HepG2 (cell line): ENCODE results near the gene FDXACB1. TPM values are rescaled to one million over a fixed set of nuclear protein-coding genes. Genes with fewer than 3 reads are reported as not detected.

Experiments used
- ATAC-seq: fragments of 200-7000 bp; cut with Tn5 transposase; 3 replicates; pipeline ENCODE4 v1.9.1; 2020; ENCODE audit warnings: mild to moderate bottlenecking, moderate library complexity
- BruUV-seq: library from RNA; stranded (reverse); fragments of 400-500 nt; replicated peaks from 2 replicates; lab custom pipeline; 2021; lab: Mats Ljungman, UMichigan
- CTCF ChIA-PET: fragments of 300-600 bp; formaldehyde crosslinking; extraction: SDS; loops from one replicate; lab custom pipeline; 2021; ENCODE audit warnings: low total read pairs, inconsistent platforms, low intra/inter-chr PET ratio; lab: Yijun Ruan, JAX
- POLR2A ChIA-PET: fragments of 350-600 bp; sonication (Branson Sonifier 250); formaldehyde crosslinking; loops from one replicate; lab custom pipeline; 2020; ENCODE audit warnings: antibody characterized with exemption, inconsistent platforms; lab: Yijun Ruan, JAX
- DNase-seq: peaks from one replicate; pipeline ENCODE4 v3.0.0-alpha.2; 2015; ENCODE audit warnings: low spot score
- FAIRE-seq: peaks from 3 replicates; lab custom pipeline; 2011; peaks lifted over from hg19 to GRCh38; lab: Jason Lieb, UNC
- H2AFZ ChIP-seq: one replicate; pipeline ENCODE4 v1.6.1; 2011; ENCODE audit warnings: low read length, inconsistent platforms
- H3K27ac ChIP-seq: fragments of 300-600 bp; 3 replicates; pipeline ENCODE4 v1.8.0; 2011; ENCODE audit warnings: mixed run types, mild to moderate bottlenecking, mixed read lengths, low read length, inconsistent platforms; ENCODE audit not compliant: insufficient read depth; ENCODE audit errors: extremely low read length
- H3K27me3 ChIP-seq, 2 experiments: fragments of 200-600 bp in 1 of 2; 2 replicates in 1 of 2; 3 replicates in 1 of 2; pipeline versions ENCODE4 v1.6.0 to v1.8.0; 2011; ENCODE audit warnings: low read length in 2 of 2, mild to moderate bottlenecking in 2 of 2, moderate library complexity in 2 of 2, inconsistent platforms in 1 of 2; ENCODE audit not compliant: insufficient read depth in 2 of 2, control insufficient read depth in 1 of 2
- H3K36me3 ChIP-seq, 2 experiments: fragments of 200-600 bp in 1 of 2; replicated peaks in 1 of 2; 2 replicates in 1 of 2; 3 replicates in 1 of 2; pipeline versions ENCODE4 v1.5.1 to v1.8.0; 2011; ENCODE audit warnings: low read length in 2 of 2, inconsistent platforms in 1 of 2; ENCODE audit not compliant: insufficient read depth in 2 of 2, control insufficient read depth in 1 of 2
- H3K4me1 ChIP-seq: 2 replicates; pipeline ENCODE4 v1.5.1; 2012; ENCODE audit warnings: low read length, inconsistent platforms; ENCODE audit not compliant: insufficient read depth
- H3K4me2 ChIP-seq: 2 replicates; pipeline ENCODE4 v1.6.0; 2011; ENCODE audit warnings: low read depth, low read length, inconsistent platforms
- H3K4me3 ChIP-seq, 3 experiments: fragments of 200-600 bp in 1 of 3; sonication (generic), shearing (Covaris generic) in 1 of 3; replicated peaks in 1 of 3; 2 replicates each; pipeline ENCODE4 v1.5.1; 2011 to 2016; ENCODE audit warnings: low read length in 3 of 3, inconsistent platforms in 2 of 3, low read depth in 2 of 3, mild to moderate bottlenecking in 2 of 3, control low read depth in 1 of 3, mixed read lengths in 1 of 3; ENCODE audit not compliant: insufficient read depth in 1 of 3
- H3K79me2 ChIP-seq: one replicate; pipeline ENCODE4 v1.6.1; 2011; ENCODE audit warnings: low read length, inconsistent platforms; ENCODE audit not compliant: insufficient read depth
- H3K9ac ChIP-seq: 2 replicates; pipeline ENCODE4 v1.6.0; 2011; ENCODE audit warnings: mild to moderate bottlenecking, low read depth, low read length, inconsistent platforms; ENCODE audit not compliant: insufficient read depth
- H3K9me3 ChIP-seq: 2 replicates; pipeline ENCODE4 v1.5.1; 2012; ENCODE audit warnings: mild to moderate bottlenecking, low read length
- H4K20me1 ChIP-seq: 2 replicates; pipeline ENCODE4 v1.6.0; 2011; ENCODE audit warnings: inconsistent platforms, mild to moderate bottlenecking, low read length, moderate library complexity; ENCODE audit not compliant: insufficient read depth
- ATF1 ChIP-seq: IDR thresholded peaks from 2 replicates; pipeline ENCODE4 v1.6.1; 2016; ENCODE audit warnings: mild to moderate bottlenecking, control low read depth
- CBFB ChIP-seq: sonication (generic); formaldehyde crosslinking; IDR thresholded peaks from 2 replicates; pipeline ENCODE4 v1.4.0; 2020; ENCODE audit warnings: missing genetic modification reagents
- CREM ChIP-seq, 2 experiments: sonication (generic) in 1 of 2; formaldehyde crosslinking in 1 of 2; IDR thresholded peaks; 2 replicates each; pipeline versions ENCODE4 v1.4.0 to v1.6.1; 2016 to 2020; ENCODE audit warnings: antibody characterized with exemption in 1 of 2, mild to moderate bottlenecking in 1 of 2, missing genetic modification reagents in 1 of 2
- EP300 ChIP-seq, 3 experiments: sonication (generic) in 1 of 3; formaldehyde crosslinking in 1 of 3; IDR thresholded peaks; 2 replicates each; pipeline versions ENCODE4 v1.5.1 to v1.6.1; 2011 to 2020; ENCODE audit warnings: low read depth in 2 of 3, low read length in 2 of 3, borderline replicate concordance in 1 of 3, improper control_type of control experiment in 1 of 3, mild to moderate bottlenecking in 1 of 3, missing genetic modification reagents in 1 of 3, moderate library complexity in 1 of 3
- FOSL2 ChIP-seq: sonication (generic); formaldehyde crosslinking; IDR thresholded peaks from 2 replicates; pipeline ENCODE4 v1.4.0; 2020; ENCODE audit warnings: missing genetic modification reagents
- IKZF4 ChIP-seq: sonication (generic); formaldehyde crosslinking; IDR thresholded peaks from 2 replicates; pipeline ENCODE4 v1.5.1; 2020; ENCODE audit warnings: borderline replicate concordance, mild to moderate bottlenecking, low read depth, missing genetic modification reagents; ENCODE audit errors: not compliant biosample characterization
- KDM5A ChIP-seq: fragments of 200-600 bp; sonication (generic); IDR thresholded peaks from 2 replicates; pipeline ENCODE4 v1.7.0; 2018; ENCODE audit warnings: antibody characterized with exemption, mild to moderate bottlenecking, low read length, borderline replicate concordance
- NFKB2 ChIP-seq: sonication (generic); formaldehyde crosslinking; IDR thresholded peaks from 2 replicates; pipeline ENCODE4 v1.4.0; 2020; ENCODE audit warnings: missing genetic modification reagents, borderline replicate concordance
- NR2F6 ChIP-seq, 2 experiments: IDR thresholded peaks; 2 replicates each; pipeline ENCODE4 v1.6.1; 2016; ENCODE audit warnings: antibody characterized with exemption in 1 of 2, mild to moderate bottlenecking in 1 of 2
- PHF21A ChIP-seq: sonication (generic); formaldehyde crosslinking; IDR thresholded peaks from 2 replicates; pipeline ENCODE4 v1.5.0; 2020; ENCODE audit warnings: mild to moderate bottlenecking, missing genetic modification reagents
- PPARG ChIP-seq: conservative IDR thresholded peaks from 2 replicates; pipeline ENCODE4 v1.6.1; 2016; ENCODE audit warnings: missing biosample characterization, missing genetic modification reagents
- SAP130 ChIP-seq: IDR thresholded peaks from 2 replicates; pipeline ENCODE4 v1.6.1; 2016; ENCODE audit warnings: low read depth
- SIN3B ChIP-seq: fragments of 150-350 bp; IDR thresholded peaks from 2 replicates; pipeline ENCODE4 v1.6.1; 2014; ENCODE audit warnings: low read length
- SIX1 ChIP-seq: sonication (generic); formaldehyde crosslinking; IDR thresholded peaks from 2 replicates; pipeline ENCODE4 v1.4.0; 2020; ENCODE audit warnings: missing genetic modification reagents, borderline replicate concordance
- SRSF1 ChIP-seq: fragments of 200-400 bp; formaldehyde crosslinking; optimal IDR thresholded peaks from 2 replicates; pipeline ENCODE3; 2017; ENCODE audit warnings: mild to moderate bottlenecking, low read depth, low read length, moderate library complexity
- TEAD3 ChIP-seq: optimal IDR thresholded peaks from 2 replicates; pipeline ENCODE3; 2016; ENCODE audit warnings: borderline replicate concordance
- YEATS2 ChIP-seq: sonication (generic); formaldehyde crosslinking; IDR thresholded peaks from 2 replicates; pipeline ENCODE4 v1.4.0; 2020; ENCODE audit warnings: missing genetic modification reagents, borderline replicate concordance
- ZBTB7B ChIP-seq: sonication (generic); formaldehyde crosslinking; IDR thresholded peaks from 2 replicates; pipeline ENCODE4 v1.4.0; 2020; ENCODE audit warnings: missing genetic modification reagents
- ZNF788 ChIP-seq: sonication (generic); formaldehyde crosslinking; IDR thresholded peaks from 2 replicates; pipeline ENCODE4 v1.5.0; 2020; ENCODE audit warnings: mild to moderate bottlenecking, missing genetic modification reagents, borderline replicate concordance
- ZSCAN20 ChIP-seq: sonication (generic); formaldehyde crosslinking; IDR thresholded peaks from 2 replicates; pipeline ENCODE4 v1.4.0; 2020; ENCODE audit warnings: missing genetic modification reagents, mild to moderate bottlenecking, borderline replicate concordance
- WGBS: methylation state at CpG from one replicate; pipeline ENCODE4 v1.1.6; 2017; ENCODE audit warnings: low lambda C conversion rate; 5-methylcytosine and 5-hydroxymethylcytosine counted together
- in situ Hi-C: cut with HindIII; loops from 2 replicates; pipeline ENCODE4 v1.10.0; 2017; ENCODE audit warnings: low pct_unique_long_range_greater_than_20kb; ENCODE audit not compliant: extremely low pct_ligation_motif_present
- intact Hi-C: fragments of 100-400 bp; cut with micrococcal nuclease; formaldehyde crosslinking; loops from one replicate; pipeline ENCODE4 v1.10.0; 2022; ENCODE audit not compliant: unreplicated experiment
- polyA plus RNA-seq, 8 experiments: library from polyadenylated mRNA; depleted of rRNA in 3 of 8; stranded (reverse) in 7 of 8; unstranded in 1 of 8; fragments of >200 nt; fragmentation: Illumina TruSeq in 4 of 8; extraction: Trizol in 4 of 8; gene quantifications; 2 replicates each; pipeline versions ENCODE4 v1.2.1 to v1.2.3, GENCODE V29; 2011 to 2016; ENCODE audit warnings: low read depth in 4 of 8, missing spikeins in 1 of 8, mixed read lengths in 1 of 8; ENCODE audit not compliant: insufficient read depth in 1 of 8
- total RNA-seq, 5 experiments: library from RNA; depleted of rRNA; stranded (reverse); fragments of >200 nt; fragmentation: Illumina TruSeq; extraction: Trizol; gene quantifications; 2 replicates each; pipeline ENCODE4 v1.2.3, GENCODE V29; 2016; ENCODE audit warnings: low read depth in 1 of 5

FDXACB1 gene
- total and polyA plus RNA-seq, 2 of the 13 experiments (the other 11 are each of a cell fraction or from before 2014, with no cell fraction given): 1.1 to 3.4 TPM

- peak overlapping the region; percentile 72 for H3K9ac ChIP-seq
- H4K20me1 ChIP-seq: no peaks in the 10 kb centered on the region
- H3K4me2 ChIP-seq: peak overlapping the region; percentile 78
- no peak for TF ChIP-seq SIX1 (CRISPR knock-in tag)
- TF ChIP-seq TEAD3: peak; percentile 13
- no peak for TF ChIP-seq SIN3B
- TF ChIP-seq, all 625 proteins: peak for 1
- no peak for FAIRE-seq
- no peak for ATAC-seq
- Histone ChIP-seq H3K9me3 (no peaks in the 10 kb centered on the region), H3K36me3 (no peaks in the 10 kb centered on the region), H3K79me2 (no peaks in the 10 kb centered on the region), H2AFZ (no peak overlapping the region), H3K4me1 (peaks cover 90% of the 10 kb centered on the region), H3K27me3 (no peaks in the 10 kb centered on the region), H3K4me3 (peak overlapping the region in 2 of 3 experiments; percentile 49 to 57; a peak in 2 of 6 replicates), H3K27ac (peak overlapping the region; percentile 92)
- in situ Hi-C loops (no loop called here), intact Hi-C loops (no loop called here)
- ChIA-PET CTCF (no interaction called here), POLR2A (interaction anchor here (0.7 to 1.9 kb wide), 4 partner anchors 10 to 58 kb away, joined by 3 to 9 read pairs (median 4); partner anchors contain the start of genes DIXDC1 and FDXACB1)
- no TSS peak for BruUV-seq
- no peak for DNase-seq
Observed at GRCh38 chr11:111923951-111924350, 45.0 kb upstream of the FDXACB1 start.

GRCh38 chr11:111923351-111923788 is 44.4 kb upstream of the FDXACB1 start:
- POLR2A ChIA-PET: interaction anchor here (0.7 to 1.9 kb wide), 3 partner anchors 13 to 58 kb away, joined by 3 to 9 read pairs (median 3); partner anchors contain the start of genes DIXDC1 and FDXACB1
- CTCF ChIA-PET: no interaction called here
- peak; percentile 28; the same call in 1 of the 2 replicates for TF ChIP-seq CREM (IDR thresholded peaks at IDR 0.05)
- no peak for TF ChIP-seq CREM (CRISPR knock-in tag; IDR thresholded peaks at IDR 0.05)
- TF ChIP-seq FOSL2 (CRISPR knock-in tag): peak; percentile 45
- TF ChIP-seq EP300 (IDR thresholded peaks at IDR 0.05; ENCODE audit: low read depth in 2 of 2, low read length in 2 of 2): peak in 1 of 2 experiments; percentile 66; a peak in 2 of 4 replicates
- no peak for TF ChIP-seq EP300 (CRISPR knock-in tag; IDR thresholded peaks at IDR 0.05; ENCODE audit: borderline replicate concordance)
- peak; percentile 85 for TF ChIP-seq PPARG
- TF ChIP-seq KDM5A: no peak
- TF ChIP-seq SRSF1: no peak
- TF ChIP-seq PHF21A (CRISPR knock-in tag): peak; percentile 41; the same call in 1 of the 2 replicates
- no peak for TF ChIP-seq NFKB2 (CRISPR knock-in tag)
- TF ChIP-seq ZSCAN20 (CRISPR knock-in tag): no peak
- peak; percentile 18 for TF ChIP-seq SAP130 (CRISPR knock-in tag)
- TF ChIP-seq NR2F6 (IDR thresholded peaks at IDR 0.05): no peak; the same call in 1 of the 2 replicates
- 0 out of 2 replicates have a peak, but pooled peaks have one; percentile 15 for TF ChIP-seq NR2F6 (CRISPR knock-in tag; IDR thresholded peaks at IDR 0.05)
- TF ChIP-seq IKZF4 (CRISPR knock-in tag): no peak
- TF ChIP-seq ZNF788 (CRISPR knock-in tag): no peak
- TF ChIP-seq YEATS2 (CRISPR knock-in tag): no peak
- TF ChIP-seq ATF1 (CRISPR knock-in tag): 0 out of 2 replicates have a peak, but pooled peaks have one; percentile 16
- no peak for TF ChIP-seq CBFB (CRISPR knock-in tag)
- TF ChIP-seq ZBTB7B: 0 out of 2 replicates have a peak, but pooled peaks have one; percentile 33

More at GRCh38 chr11:111923351-111923788, 44.4 kb upstream of the FDXACB1 start:
- peak; percentile 75 for DNase-seq
- Histone ChIP-seq H3K4me3 (peak overlapping the region; percentile 24 to 57 (median 49); a peak in 5 of 6 replicates), H3K27me3 (no peaks in the 10 kb centered on the region), H3K36me3 (no peaks in the 10 kb centered on the region), H3K9me3 (no peaks in the 10 kb centered on the region), H3K27ac (peak overlapping the region; percentile 92), H3K79me2 (no peaks in the 10 kb centered on the region), H3K9ac (peak overlapping the region; percentile 72), H3K4me1 (peaks cover 91% of the 10 kb centered on the region), H2AFZ (peak overlapping the region; percentile 81), H3K4me2 (peak overlapping the region; percentile 78), H4K20me1 (no peaks in the 10 kb centered on the region)
- in situ Hi-C loops: no loop called here
- intact Hi-C loops: no loop called here
- no peak for FAIRE-seq
- ATAC-seq: no peak
- 4% methylated on average over 5 of the region's 5 CpGs for WGBS
- BruUV-seq: no TSS peak
